ENCODE data around the gene LINGO4. TPM values are rescaled to one million over a fixed set of nuclear protein-coding genes. Genes with fewer than 3 reads are reported as not detected.

Gene LINGO4
- total and polyA plus RNA-seq, 11 donors, result 0.11 to 1.0 (median 0.56) TPM

GRCh38 chr1:151814971-151815545 lies 9.8 kb upstream of the LINGO4 start:
- Histone ChIP-seq H3K9me3 (no peaks in the 10 kb centered on the region), H3K4me1 (peaks cover 0 to 2% (median 0%) of the 10 kb centered on the region in 12 donors), H3K27me3 (no peaks in the 10 kb centered on the region), H3K4me3 (no peak overlapping the region), H3K36me3 (peaks cover 0 to 11% (median 0%) of the 10 kb centered on the region in 9 donors), H3K27ac (no peak overlapping the region)
- ATAC-seq (no peak), DNase-seq (peak in 1 of 5 donors; percentile 21)
- no peak for TF ChIP-seq POLR2A (IDR thresholded peaks at IDR 0.05)
- TF ChIP-seq, protein P1, sequence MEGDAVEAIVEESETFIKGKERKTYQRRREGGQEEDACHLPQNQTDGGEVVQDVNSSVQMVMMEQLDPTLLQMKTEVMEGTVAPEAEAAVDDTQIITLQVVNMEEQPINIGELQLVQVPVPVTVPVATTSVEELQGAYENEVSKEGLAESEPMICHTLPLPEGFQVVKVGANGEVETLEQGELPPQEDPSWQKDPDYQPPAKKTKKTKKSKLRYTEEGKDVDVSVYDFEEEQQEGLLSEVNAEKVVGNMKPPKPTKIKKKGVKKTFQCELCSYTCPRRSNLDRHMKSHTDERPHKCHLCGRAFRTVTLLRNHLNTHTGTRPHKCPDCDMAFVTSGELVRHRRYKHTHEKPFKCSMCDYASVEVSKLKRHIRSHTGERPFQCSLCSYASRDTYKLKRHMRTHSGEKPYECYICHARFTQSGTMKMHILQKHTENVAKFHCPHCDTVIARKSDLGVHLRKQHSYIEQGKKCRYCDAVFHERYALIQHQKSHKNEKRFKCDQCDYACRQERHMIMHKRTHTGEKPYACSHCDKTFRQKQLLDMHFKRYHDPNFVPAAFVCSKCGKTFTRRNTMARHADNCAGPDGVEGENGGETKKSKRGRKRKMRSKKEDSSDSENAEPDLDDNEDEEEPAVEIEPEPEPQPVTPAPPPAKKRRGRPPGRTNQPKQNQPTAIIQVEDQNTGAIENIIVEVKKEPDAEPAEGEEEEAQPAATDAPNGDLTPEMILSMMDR (IDR thresholded peaks at IDR 0.05), result no peak
- intact Hi-C loops (cut with DNase I), result no loop called here
- 84 to 95% (median 90%) methylated on average over 7 to 8 of the region's 8 CpGs for WGBS, 4 donors

DNA sequence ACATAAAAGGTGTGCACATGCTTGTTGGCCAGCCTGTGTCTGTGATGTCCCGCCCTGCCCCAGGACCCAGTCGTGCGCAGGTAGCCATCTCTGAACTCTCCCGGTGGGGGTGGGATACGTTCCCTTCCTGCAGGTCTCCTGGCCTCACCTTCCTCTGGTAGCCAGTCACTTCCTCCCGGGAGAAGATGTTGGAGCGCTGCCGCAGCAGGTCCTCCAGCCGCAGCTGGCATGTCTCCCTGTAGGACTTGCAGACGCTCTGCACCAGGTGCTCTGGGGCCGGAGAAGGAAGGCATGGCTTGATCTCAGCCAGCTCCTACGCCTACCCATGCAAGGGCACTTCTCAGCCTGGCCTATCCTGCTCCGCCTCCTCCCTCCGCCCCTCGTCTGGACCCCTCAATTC lies 9.2 kb upstream of the LINGO4 start:
- no peaks in the 10 kb centered on the region for H3K4me1 ChIP-seq
- no peaks in the 10 kb centered on the region for H3K9me3 ChIP-seq
- H3K4me3 ChIP-seq, result no peak overlapping the region
- intact Hi-C loops (cut with DNase I), result no loop called here
- TF ChIP-seq, protein P1 (IDR thresholded peaks at IDR 0.05), result no peak
- TF ChIP-seq POLR2A (IDR thresholded peaks at IDR 0.05), result no peak
- DNase-seq (peak in 1 of 5 donors; percentile 17), ATAC-seq (no peak)
- WGBS, 4 donors, result 76 to 78% (median 77%) methylated on average over 12 to 15 of the region's 15 CpGs
- H3K36me3 ChIP-seq, result peaks cover 0 to 11% (median 0%) of the 10 kb centered on the region in 9 donors
- H3K27ac ChIP-seq, result no peak overlapping the region
- H3K27me3 ChIP-seq, result no peaks in the 10 kb centered on the region

- Histone ChIP-seq H3K9me3 (no peaks in the 10 kb centered on the region), H3K27ac (no peak overlapping the region), H3K4me3 (no peak overlapping the region), H3K36me3 (peaks cover 0 to 11% (median 0%) of the 10 kb centered on the region in 9 donors), H3K4me1 (no peaks in the 10 kb centered on the region), H3K27me3 (no peaks in the 10 kb centered on the region)
- TF ChIP-seq, protein P1 (IDR thresholded peaks at IDR 0.05), result no peak
- no peak for TF ChIP-seq POLR2A (IDR thresholded peaks at IDR 0.05)
- intact Hi-C loops (cut with DNase I), result no loop called here
- DNase-seq (peak in 1 of 5 donors; percentile 7), ATAC-seq (no peak)
- 75 to 82% (median 79%) methylated on average over 12 of the region's 12 CpGs for WGBS, 4 donors
Observed at GRCh38 chr1:151813271-151813977, 8.2 kb upstream of the LINGO4 start.

GRCh38 chr1:151811181-151811580 lies 6.0 kb upstream of the LINGO4 start:
- Histone ChIP-seq H3K27ac (no peak overlapping the region), H3K4me1 (no peaks in the 10 kb centered on the region), H3K9me3 (no peaks in the 10 kb centered on the region), H3K36me3 (peaks cover 0 to 8% (median 0%) of the 10 kb centered on the region in 9 donors), H3K27me3 (no peaks in the 10 kb centered on the region), H3K4me3 (no peak overlapping the region)
- ATAC-seq (no peak), DNase-seq (no peak)
- WGBS, 4 donors, result 72 to 87% (median 85%) methylated on average over 9 of the region's 9 CpGs
- intact Hi-C loops (cut with DNase I), result no loop called here
- TF ChIP-seq, protein P1 (IDR thresholded peaks at IDR 0.05), result no peak
- TF ChIP-seq POLR2A (IDR thresholded peaks at IDR 0.05), result no peak
